H9 (cell line): ENCODE data around the gene MIAT. TPM values are rescaled to one million over a fixed set of nuclear protein-coding genes. Genes with fewer than 3 reads are reported as not detected.

Experiments used
- DNase-seq: peaks from one replicate; pipeline ENCODE4 v3.0.0-alpha.2; 2017
- H2AFZ ChIP-seq: one replicate; pipeline ENCODE4 v1.6.1; 2013; ENCODE audit warnings: mild to moderate bottlenecking, low read length, control low read depth, moderate library complexity
- H2AK5ac ChIP-seq: 2 replicates; pipeline ENCODE4 v1.6.1; 2013; ENCODE audit warnings: low read length, control low read depth, mixed read lengths; ENCODE audit not compliant: insufficient read length
- H2BK120ac ChIP-seq: one replicate; pipeline ENCODE4 v1.6.1; 2013; ENCODE audit warnings: low read depth, mild to moderate bottlenecking, low read length, control low read depth, inconsistent platforms; ENCODE audit not compliant: poor library complexity, severe bottlenecking
- H2BK12ac ChIP-seq: 2 replicates; pipeline ENCODE4 v1.6.1; 2013; ENCODE audit warnings: low read length, control low read depth, mixed read lengths, low read depth; ENCODE audit not compliant: insufficient read length
- H2BK15ac ChIP-seq: 2 replicates; pipeline ENCODE4 v1.6.1; 2013; ENCODE audit warnings: low read depth, low read length, control low read depth
- H2BK20ac ChIP-seq: one replicate; pipeline ENCODE4 v1.6.1; 2013; ENCODE audit warnings: low read depth, mild to moderate bottlenecking, low read length, control low read depth, inconsistent platforms; ENCODE audit not compliant: poor library complexity, severe bottlenecking
- H2BK5ac ChIP-seq: 2 replicates; pipeline ENCODE4 v1.6.1; 2013; ENCODE audit warnings: low read length, control low read depth, mixed read lengths; ENCODE audit not compliant: insufficient read length
- H3K14ac ChIP-seq: 2 replicates; pipeline ENCODE4 v1.6.1; 2013; ENCODE audit warnings: low read length, control low read depth; ENCODE audit not compliant: insufficient read depth
- H3K18ac ChIP-seq: 2 replicates; pipeline ENCODE4 v1.6.1; 2013; ENCODE audit warnings: low read depth, mild to moderate bottlenecking, mixed read lengths, low read length, control low read depth; ENCODE audit not compliant: insufficient read length
- H3K23ac ChIP-seq: 2 replicates; pipeline ENCODE4 v1.6.1; 2013; ENCODE audit warnings: low read length, control low read depth, mixed read lengths, low read depth; ENCODE audit not compliant: insufficient read length
- H3K23me2 ChIP-seq: 2 replicates; pipeline ENCODE4 v1.6.1; 2013; ENCODE audit warnings: low read depth, mild to moderate bottlenecking, mixed read lengths, low read length, control low read depth; ENCODE audit not compliant: insufficient read length, poor library complexity, severe bottlenecking
- H3K27ac ChIP-seq: 2 replicates; pipeline ENCODE4 v1.5.1; 2013; ENCODE audit warnings: low read length, control low read depth, mixed read lengths, low read depth; ENCODE audit not compliant: insufficient read length
- H3K27me3 ChIP-seq: 2 replicates; pipeline ENCODE4 v1.6.1; 2013; ENCODE audit warnings: low read length, control low read depth, inconsistent platforms; ENCODE audit not compliant: insufficient read depth
- H3K4ac ChIP-seq: 2 replicates; pipeline ENCODE4 v1.6.1; 2013; ENCODE audit warnings: low read depth, mild to moderate bottlenecking, control low read depth, inconsistent platforms, low read length, moderate library complexity
- H3K4me1 ChIP-seq: 2 replicates; pipeline ENCODE4 v1.6.1; 2013; ENCODE audit warnings: low read length, control low read depth, inconsistent platforms; ENCODE audit not compliant: insufficient read depth
- H3K4me2 ChIP-seq: 2 replicates; pipeline ENCODE4 v1.6.1; 2013; ENCODE audit warnings: low read length, control low read depth, mixed read lengths; ENCODE audit not compliant: insufficient read length, insufficient read depth
- H3K56ac ChIP-seq: 2 replicates; pipeline ENCODE4 v1.6.1; 2013; ENCODE audit warnings: low read depth, mild to moderate bottlenecking, mixed read lengths, low read length, control low read depth; ENCODE audit not compliant: insufficient read length
- H3K79me1 ChIP-seq: 2 replicates; pipeline ENCODE4 v1.6.1; 2013; ENCODE audit warnings: low read depth, mild to moderate bottlenecking, moderate library complexity, low read length, control low read depth, inconsistent platforms; ENCODE audit not compliant: insufficient read depth, poor library complexity, severe bottlenecking
- H3K79me2 ChIP-seq: 2 replicates; pipeline ENCODE4 v1.6.1; 2013; ENCODE audit warnings: low read length, control low read depth, inconsistent platforms; ENCODE audit not compliant: insufficient read depth
- H3K9ac ChIP-seq: 2 replicates; pipeline ENCODE4 v1.6.1; 2013; ENCODE audit warnings: low read length, control low read depth, mixed read lengths; ENCODE audit not compliant: insufficient read length; ENCODE audit errors: extremely low read depth
- H3K9me3 ChIP-seq: one replicate; pipeline ENCODE4 v1.6.1; 2013; ENCODE audit warnings: low read depth, low read length, inconsistent platforms; ENCODE audit not compliant: control insufficient read depth
- H3T11ph ChIP-seq: one replicate; pipeline ENCODE4 v1.6.1; 2013; ENCODE audit warnings: mild to moderate bottlenecking, low read length, control low read depth, inconsistent platforms
- H4K20me1 ChIP-seq: one replicate; pipeline ENCODE4 v1.6.1; 2013; ENCODE audit not compliant: control insufficient read depth, insufficient read length, insufficient read depth
- H4K5ac ChIP-seq: 2 replicates; pipeline ENCODE4 v1.6.1; 2013; ENCODE audit warnings: low read depth, mild to moderate bottlenecking, mixed read lengths, low read length, control low read depth; ENCODE audit not compliant: insufficient read length
- H4K8ac ChIP-seq: replicated peaks from 2 replicates; pipeline ENCODE4 v1.6.1; 2013; ENCODE audit warnings: low read length, control low read depth, mixed read lengths, low read depth; ENCODE audit not compliant: insufficient read length
- H4K91ac ChIP-seq: 2 replicates; pipeline ENCODE4 v1.6.1; 2013; ENCODE audit warnings: low read depth, mild to moderate bottlenecking, moderate library complexity, mixed read lengths, low read length, control low read depth; ENCODE audit not compliant: insufficient read length
- H3K27ac Mint-ChIP-seq, 3 experiments: 2 replicates in 2 of 3; 3 replicates in 1 of 3; pipeline ENCODE4 v1.8.0; 2020 to 2021; ENCODE audit warnings: mixed read lengths in 3 of 3, mild to moderate bottlenecking in 1 of 3, moderate library complexity in 1 of 3
- H3K27me3 Mint-ChIP-seq: 2 replicates; pipeline ENCODE4 v1.8.0; 2021; ENCODE audit warnings: low read depth, mild to moderate bottlenecking, moderate library complexity, mixed read lengths
- H3K36me3 Mint-ChIP-seq, 3 experiments: 2 replicates in 2 of 3; 3 replicates in 1 of 3; pipeline ENCODE4 v1.8.0; 2020 to 2021; ENCODE audit warnings: low read depth in 3 of 3, mixed read lengths in 3 of 3; ENCODE audit not compliant: insufficient read depth in 1 of 3
- H3K4me1 Mint-ChIP-seq, 2 experiments: 2 replicates each; pipeline ENCODE4 v1.8.0; 2020; ENCODE audit warnings: mixed read lengths in 2 of 2
- H3K4me3 Mint-ChIP-seq, 2 experiments: 2 replicates in 1 of 2; 3 replicates in 1 of 2; pipeline ENCODE4 v1.8.0; 2020 to 2021; ENCODE audit warnings: mild to moderate bottlenecking in 2 of 2, mixed read lengths in 2 of 2, moderate library complexity in 1 of 2
- H3K9me3 Mint-ChIP-seq, 2 experiments: 2 replicates in 1 of 2; 3 replicates in 1 of 2; pipeline ENCODE4 v1.8.0; 2020; ENCODE audit warnings: mild to moderate bottlenecking in 2 of 2, mixed read lengths in 2 of 2, moderate library complexity in 1 of 2
- CTCF ChIP-seq: fragments of 200-600 bp; sonication (generic); conservative IDR thresholded peaks from 3 replicates; pipeline ENCODE4 v1.8.0; 2021; ENCODE audit warnings: antibody characterized with exemption, mild to moderate bottlenecking
- WGBS: extraction: QIAGEN DNeasy Blood & Tissue Kit; methylation state at CpG from one replicate; pipeline ENCODE4 v1.1.7; 2013; ENCODE audit warnings: missing lambda C conversion rate, low lambda C conversion rate, mixed read lengths; ENCODE audit not compliant: insufficient read length; ENCODE audit errors: extremely low coverage; 5-methylcytosine and 5-hydroxymethylcytosine counted together
- total RNA-seq: library from RNA; stranded (reverse); gene quantifications from 2 replicates; pipeline ENCODE4 v1.2.1, GENCODE V29; 2021

The MIAT gene
- total RNA-seq, 1 experiment from 2014 or later: 85.6 TPM

- no peak for TF ChIP-seq CTCF
- peaks cover 20% of the 10 kb centered on the region for H3K4me1 ChIP-seq
- no peaks in the 10 kb centered on the region for H3K79me1 ChIP-seq
- H3K27ac ChIP-seq: no peak overlapping the region
- Mint-ChIP-seq H3K9me3 (peaks cover 0 to 2% of the 10 kb centered on the region in 2 experiments; a peak in 1 of 5 replicates), H3K27me3 (peaks cover 54% of the 10 kb centered on the region), H3K36me3 (no peaks in the 10 kb centered on the region; a peak in 1 of 7 replicates), H3K27ac (no peak overlapping the region), H3K4me3 (no peak overlapping the region), H3K4me1 (peaks cover 59 to 62% of the 10 kb centered on the region in 2 experiments)
- no peak overlapping the region for H2AFZ ChIP-seq
- no peaks in the 10 kb centered on the region for H3K23me2 ChIP-seq
- no peak overlapping the region for H3K56ac ChIP-seq
- H3K4me2 ChIP-seq: no peak overlapping the region
- no peak overlapping the region for H2BK5ac ChIP-seq
- no CpG with 5 or more reads among the region's 12 CpGs for WGBS
- H4K8ac ChIP-seq: no peak overlapping the region
- H3K27me3 ChIP-seq: peaks cover 6% of the 10 kb centered on the region; the same call in 1 of the 2 replicates
- no peak overlapping the region for H3K18ac ChIP-seq
- no peaks in the 10 kb centered on the region for H4K20me1 ChIP-seq
- no peak overlapping the region for H3K23ac ChIP-seq
- H3K14ac ChIP-seq: no peak overlapping the region
- no peaks in the 10 kb centered on the region for H3K9me3 ChIP-seq
- H4K91ac ChIP-seq: no peak overlapping the region
- H2BK20ac ChIP-seq: no peak overlapping the region
- no peak overlapping the region for H3K4ac ChIP-seq
- H2BK120ac ChIP-seq: no peak overlapping the region
- no peak overlapping the region for H4K5ac ChIP-seq
- no peak overlapping the region for H2BK12ac ChIP-seq
- H3K9ac ChIP-seq: no peak overlapping the region
- H2AK5ac ChIP-seq: no peak overlapping the region
- no peak for DNase-seq
- H3T11ph ChIP-seq: no peak overlapping the region
- no peak overlapping the region for H2BK15ac ChIP-seq
- H3K79me2 ChIP-seq: no peaks in the 10 kb centered on the region
These were observed 47.1 kb upstream of the MIAT start for GRCh38 chr22:26610072-26610958.
